K562 (cell line): Measurements from ENCODE around the gene GREB1. TPM values are rescaled to one million over a fixed set of nuclear protein-coding genes. Genes with fewer than 3 reads are reported as not detected.

Experiments
- ATAC-seq: fragments of 200-7000 bp; cut with Tn5 transposase; 3 replicates; pipeline ENCODE4 v1.9.1; 2020; ENCODE audit warnings: moderate library complexity
- BruUV-seq: library from RNA; stranded (reverse); fragments of 400-500 nt; replicated peaks from 2 replicates; lab custom pipeline; 2021; lab: Mats Ljungman, UMichigan
- CTCF ChIA-PET: fragments of 300-600 bp; formaldehyde crosslinking; extraction: SDS; loops from one replicate; lab custom pipeline; 2021; ENCODE audit warnings: low intra/inter-chr PET ratio; lab: Yijun Ruan, JAX
- POLR2A ChIA-PET: fragments of 300-600, 350-650 bp; sonication (Branson Sonifier 250); formaldehyde crosslinking; extraction: SDS; loops from one replicate; lab custom pipeline; 2021; ENCODE audit warnings: antibody characterized with exemption, inconsistent platforms; lab: Yijun Ruan, JAX
- DNase-seq, 4 experiments: peaks; one replicate each; pipeline versions ENCODE4 v3.0.0 to v3.0.0-alpha.2; 2011 to 2018; ENCODE audit warnings: low spot score in 3 of 4, mixed read lengths in 3 of 4; ENCODE audit errors: extremely low read depth in 1 of 4
- FAIRE-seq: peaks from 2 replicates; lab custom pipeline; 2011; peaks lifted over from hg19 to GRCh38; lab: Jason Lieb, UNC
- H2AFZ ChIP-seq: 2 replicates; pipeline ENCODE4 v1.6.0; 2011; ENCODE audit warnings: low read depth, low read length, control low read depth, inconsistent platforms
- H3K27ac ChIP-seq: fragments of 200-600 bp; 3 replicates; pipeline ENCODE4 v1.8.0; 2011; ENCODE audit warnings: low read depth, mild to moderate bottlenecking, control low read depth, inconsistent platforms, low read length, moderate library complexity, mixed read lengths; ENCODE audit errors: extremely low read depth
- H3K27me3 ChIP-seq, 2 experiments: fragments of 300-600 bp in 1 of 2; 2 replicates in 1 of 2; 3 replicates in 1 of 2; pipeline versions ENCODE4 v1.6.0 to v1.8.0; 2011; ENCODE audit warnings: inconsistent platforms in 2 of 2, low read length in 2 of 2, mild to moderate bottlenecking in 1 of 2, mixed read lengths in 1 of 2, moderate library complexity in 1 of 2; ENCODE audit not compliant: control insufficient read depth in 2 of 2, insufficient read depth in 2 of 2
- H3K36me3 ChIP-seq: fragments of 300-600 bp; 3 replicates; pipeline ENCODE4 v1.8.0; 2011; ENCODE audit warnings: mild to moderate bottlenecking, low read length, inconsistent platforms; ENCODE audit not compliant: control insufficient read depth, insufficient read depth
- H3K4me1 ChIP-seq, 2 experiments: fragments of 200-600 bp in 1 of 2; replicated peaks in 1 of 2; 2 replicates in 1 of 2; 3 replicates in 1 of 2; pipeline versions ENCODE4 v1.5.1 to v1.8.0; 2011; ENCODE audit warnings: inconsistent platforms in 2 of 2, low read length in 2 of 2, mild to moderate bottlenecking in 1 of 2, mixed read lengths in 1 of 2, moderate library complexity in 1 of 2; ENCODE audit not compliant: control insufficient read depth in 2 of 2, insufficient read depth in 2 of 2
- H3K4me2 ChIP-seq: 2 replicates; pipeline ENCODE4 v1.6.1; 2011; ENCODE audit warnings: low read length, control low read depth, inconsistent platforms, mixed read lengths; ENCODE audit not compliant: insufficient read depth
- H3K4me3 ChIP-seq: fragments of 200-600 bp; sonication (generic), shearing (Covaris generic); 2 replicates; pipeline ENCODE4 v1.5.1; 2016; ENCODE audit warnings: control low read depth, inconsistent platforms
- H3K79me2 ChIP-seq: fragments of 200-600 bp; 3 replicates; pipeline ENCODE4 v1.8.0; 2011; ENCODE audit warnings: low read length, inconsistent platforms; ENCODE audit not compliant: control insufficient read depth, insufficient read depth
- H3K9ac ChIP-seq, 2 experiments: 2 replicates each; pipeline versions ENCODE4 v1.6.0 to v1.6.1; 2011; ENCODE audit warnings: low read depth in 2 of 2, low read length in 2 of 2, control low read depth in 1 of 2, inconsistent platforms in 1 of 2, mild to moderate bottlenecking in 1 of 2, mixed read lengths in 1 of 2; ENCODE audit not compliant: insufficient read depth in 1 of 2
- H3K9me1 ChIP-seq: one replicate; pipeline ENCODE4 v1.6.0; 2011; ENCODE audit warnings: inconsistent platforms, mild to moderate bottlenecking, low read length, moderate library complexity; ENCODE audit not compliant: control insufficient read depth, insufficient read depth
- H3K9me3 ChIP-seq: replicated peaks from 2 replicates; pipeline ENCODE4 v1.5.1; 2011; ENCODE audit warnings: low read depth, low read length, inconsistent platforms; ENCODE audit not compliant: control insufficient read depth, insufficient read depth
- H4K20me1 ChIP-seq: replicated peaks from 2 replicates; pipeline ENCODE4 v1.6.1; 2011; ENCODE audit warnings: low read length, inconsistent platforms, mixed read lengths; ENCODE audit not compliant: control insufficient read depth, insufficient read depth
- DMBX1 ChIP-seq: fragments of 250-450 bp; sonication (Bioruptor Pico); IDR thresholded peaks from 2 replicates; pipeline ENCODE4 v1.8.0; 2022; ENCODE audit warnings: inconsistent platforms, mild to moderate bottlenecking, moderate library complexity, borderline replicate concordance
- FOXP1 ChIP-seq: sonication (generic); formaldehyde crosslinking; IDR thresholded peaks from 2 replicates; pipeline ENCODE4 v1.8.0; 2022; ENCODE audit warnings: mild to moderate bottlenecking, missing genetic modification reagents
- MTF1 ChIP-seq: fragments of 250-450 bp; sonication (Bioruptor Pico); IDR thresholded peaks from 2 replicates; pipeline ENCODE4 v1.9.0; 2021; ENCODE audit warnings: moderate library complexity, mild to moderate bottlenecking, inconsistent platforms, borderline replicate concordance
- RBBP5 ChIP-seq: fragments of 200-600 bp; sonication (generic); IDR thresholded peaks from 2 replicates; pipeline ENCODE4 v1.6.1; 2012; ENCODE audit warnings: borderline replicate concordance, mild to moderate bottlenecking, low read length, control low read depth, inconsistent platforms; ENCODE audit not compliant: insufficient read depth, poor library complexity, severe bottlenecking
- THAP12 ChIP-seq: fragments of 250-450 bp; sonication (Bioruptor Pico); IDR thresholded peaks from 2 replicates; pipeline ENCODE4 v1.9.0; 2021; ENCODE audit warnings: mild to moderate bottlenecking, inconsistent platforms
- U2AF2 ChIP-seq: fragments of 200-400 bp; formaldehyde crosslinking; optimal IDR thresholded peaks from 2 replicates; pipeline ENCODE3; 2017; ENCODE audit warnings: low read depth, mild to moderate bottlenecking, low read length
- ZNF41 ChIP-seq: fragments of 250-450 bp; sonication (Bioruptor Pico); conservative IDR thresholded peaks from 2 replicates; pipeline ENCODE4 v1.4.0; 2020; ENCODE audit warnings: mild to moderate bottlenecking
- WGBS: fragments of 100-300 bp; shearing (Covaris generic); methylation state at CpG from one replicate; pipeline ENCODE4 v1.1.6; 2016; ENCODE audit warnings: low coverage, mixed read lengths; ENCODE audit not compliant: insufficient coverage; ENCODE audit errors: missing lambda C conversion rate; 5-methylcytosine and 5-hydroxymethylcytosine counted together
- in situ Hi-C: fragments of 300-500 bp; cut with MboI; formaldehyde crosslinking; loops from 4 replicates; pipeline ENCODE4 v1.15.0; 2018; ENCODE audit warnings: inconsistent platforms, mixed read lengths
- intact Hi-C: fragments of 100-400 bp; cut with micrococcal nuclease; formaldehyde crosslinking; loops from 2 replicates; pipeline ENCODE4 v1.14.2; 2022
- polyA plus RNA-seq, 8 experiments: library from polyadenylated mRNA; depleted of rRNA in 4 of 8; stranded (reverse) in 5 of 8; unstranded in 3 of 8; fragments of >200 nt; fragmentation: Nextera tagmentation in 2 of 8; fragmentation: Illumina TruSeq in 1 of 8; extraction: Ambion mirVana in 2 of 8; extraction: Trizol in 1 of 8; gene quantifications; 2 replicates each; pipeline versions ENCODE4 v1.2.1 to v1.2.3, GENCODE V29; 2011 to 2014; ENCODE audit warnings: inconsistent platforms in 1 of 8, missing spikeins in 1 of 8
- total RNA-seq, 7 experiments: library from RNA; depleted of rRNA in 6 of 7; stranded (reverse); fragments of >200 nt in 6 of 7; fragmentation: Illumina TruSeq in 2 of 7; extraction: Trizol in 2 of 7; gene quantifications; 2 replicates each; pipeline versions ENCODE4 v1.2.1 to v1.2.3, GENCODE V29; 2011 to 2021; ENCODE audit warnings: low replicate concordance in 1 of 7

The GREB1 gene
- total and polyA plus RNA-seq, 9 of the 15 experiments (the other 6 are each of a cell fraction or from before 2014, with no cell fraction given) = 0.04 to 0.86 (median 0.10) TPM; not detected in 1

DNA sequence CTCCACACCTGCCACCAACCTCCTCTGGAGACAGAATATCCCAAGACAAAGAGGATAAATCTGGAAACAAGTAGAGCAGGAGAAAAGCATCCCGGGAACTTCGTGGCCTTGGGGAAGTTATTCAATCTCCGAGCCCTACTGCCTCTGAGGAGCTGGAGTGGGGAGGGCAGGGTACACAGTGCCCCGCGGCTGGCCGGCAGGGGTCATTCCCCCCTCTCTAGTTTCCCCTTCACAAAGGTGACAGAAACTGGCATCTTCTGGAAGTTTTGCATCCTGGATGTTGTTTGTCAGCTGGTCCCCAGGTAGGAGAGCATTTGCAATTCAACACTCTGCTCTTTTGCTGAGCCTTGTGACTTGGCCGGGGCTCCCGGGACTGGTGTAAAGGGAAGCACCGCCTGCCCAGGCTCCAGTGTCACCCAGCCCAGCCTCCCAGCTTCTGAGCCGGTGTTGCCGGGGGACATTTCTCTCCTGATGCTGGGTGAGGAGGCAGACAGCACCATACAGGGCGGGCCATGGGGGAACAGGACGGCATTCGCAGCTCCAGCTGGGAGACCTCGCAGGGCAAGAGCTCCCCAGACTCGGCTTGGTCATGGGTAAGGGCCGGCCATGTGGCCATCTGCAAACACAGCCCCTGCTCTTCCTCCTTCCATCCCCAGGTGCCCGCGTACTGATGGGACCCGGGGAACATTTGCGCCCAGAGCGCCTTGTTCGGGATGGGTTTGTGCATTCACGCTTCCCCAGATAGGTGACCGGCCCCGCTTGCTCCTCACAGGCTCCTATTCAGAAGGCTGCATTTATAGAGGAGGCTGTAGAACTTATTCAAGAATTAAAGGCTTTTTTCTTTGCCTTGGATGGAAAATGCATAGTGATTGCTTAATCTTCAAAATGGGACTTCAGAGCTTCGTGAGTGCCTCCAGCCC lies 143.6 kb downstream of the GREB1 start:
- TF ChIP-seq U2AF2 = no peak
- TF ChIP-seq FOXP1 (CRISPR knock-in tag) = no peak
- TF ChIP-seq RBBP5 = no peak
- TF ChIP-seq ZNF41 (CRISPR knock-in tag) = no peak
- no peak for TF ChIP-seq DMBX1 (CRISPR knock-in tag)
- TF ChIP-seq MTF1 (CRISPR knock-in tag) = no peak
- TF ChIP-seq THAP12 (CRISPR knock-in tag) = no peak
- Histone ChIP-seq H3K79me2 (no peaks in the 10 kb centered on the region), H3K27ac (no peak overlapping the region), H3K9me1 (no peaks in the 10 kb centered on the region), H3K9ac (no peak overlapping the region), H3K9me3 (no peaks in the 10 kb centered on the region), H4K20me1 (peaks cover 15% of the 10 kb centered on the region), H2AFZ (no peak overlapping the region), H3K27me3 (peaks cover 21 to 67% of the 10 kb centered on the region in 2 experiments), H3K4me1 (peaks cover 0 to 7% of the 10 kb centered on the region in 2 experiments; a peak in 2 of 5 replicates), H3K4me3 (no peak overlapping the region), H3K36me3 (no peaks in the 10 kb centered on the region), H3K4me2 (no peak overlapping the region)
- in situ Hi-C loops = no loop called here
- 2% methylated on average over 27 of the region's 27 CpGs for WGBS
- ATAC-seq (no peak), FAIRE-seq (no peak), DNase-seq (no peak)
- intact Hi-C loops = no loop called here
- ChIA-PET POLR2A (interaction anchor here (0.7 to 1.2 kb wide), 2 partner anchors 9 to 11 kb away, joined by 3 read pairs; no protein-coding TSS in a partner anchor), CTCF (interaction anchor here (0.6 kb wide), 1 partner anchor 84 kb away, joined by 4 read pairs; no protein-coding TSS in a partner anchor)
- BruUV-seq = no TSS peak
